K562 (cell line): ENCODE data around the gene ZNF787. TPM values are rescaled to one million over a fixed set of nuclear protein-coding genes. Genes with fewer than 3 reads are reported as not detected.

Experiments
- ARNT ChIP-seq, 2 experiments: fragments of 450-650 bp; IDR thresholded peaks; 2 replicates each; pipeline ENCODE4 v1.6.1; 2016; ENCODE audit warnings: mild to moderate bottlenecking in 1 of 2
- CBX5 ChIP-seq: IDR thresholded peaks from 2 replicates; pipeline ENCODE4 v1.6.1; 2014; ENCODE audit warnings: low read depth, borderline replicate concordance
- MCM2 ChIP-seq: fragments of 450-650 bp; IDR thresholded peaks from 2 replicates; pipeline ENCODE4 v1.6.1; 2017; ENCODE audit warnings: low read depth, mild to moderate bottlenecking
- MEF2A ChIP-seq: IDR thresholded peaks from 2 replicates; pipeline ENCODE4 v1.6.1; 2011; ENCODE audit warnings: low read depth, mild to moderate bottlenecking, low read length, moderate library complexity; ENCODE audit not compliant: control insufficient read depth
- NFXL1 ChIP-seq: fragments of 450-650 bp; formaldehyde crosslinking; IDR thresholded peaks from 2 replicates; pipeline ENCODE4 v1.4.0; 2021; ENCODE audit warnings: mild to moderate bottlenecking
- NR2C1 ChIP-seq, 2 experiments: fragments of 450-650 bp; IDR thresholded peaks; 2 replicates each; pipeline ENCODE4 v1.6.1; 2017; ENCODE audit warnings: mild to moderate bottlenecking in 2 of 2, antibody characterized with exemption in 1 of 2, inconsistent platforms in 1 of 2, missing compliant biosample characterization in 1 of 2, missing genetic modification characterization in 1 of 2
- RFX7 ChIP-seq: fragments of 250-450 bp; sonication (Bioruptor Pico); IDR thresholded peaks from 2 replicates; pipeline ENCODE4 v1.5.1; 2021; ENCODE audit warnings: mild to moderate bottlenecking
- SREBF1 ChIP-seq: fragments of 150-350 bp; IDR thresholded peaks from 2 replicates; pipeline ENCODE4 v1.6.1; 2014; ENCODE audit warnings: antibody characterized with exemption, low read depth, low read length, borderline replicate concordance
- VEZF1 ChIP-seq: fragments of 200-800 bp; sonication (Bioruptor generic); IDR thresholded peaks from 2 replicates; pipeline ENCODE4 v1.6.1; 2017; ENCODE audit warnings: missing genetic modification characterization, missing compliant biosample characterization
- ZNF134 ChIP-seq: fragments of 250-450 bp; sonication (Bioruptor Pico); conservative IDR thresholded peaks from 2 replicates; pipeline ENCODE4 v1.4.0; 2020
- ZNF583 ChIP-seq: fragments of 250-450 bp; sonication (Bioruptor Pico); IDR thresholded peaks from 2 replicates; pipeline ENCODE4 v1.4.0; 2020
- ZZZ3 ChIP-seq: fragments of 450-650 bp; IDR thresholded peaks from 2 replicates; pipeline ENCODE4 v1.6.1; 2016; ENCODE audit warnings: antibody characterized with exemption, mild to moderate bottlenecking, moderate library complexity
- polyA plus RNA-seq, 8 experiments: library from polyadenylated mRNA; depleted of rRNA in 4 of 8; stranded (reverse) in 5 of 8; unstranded in 3 of 8; fragments of >200 nt; fragmentation: Nextera tagmentation in 2 of 8; fragmentation: Illumina TruSeq in 1 of 8; extraction: Ambion mirVana in 2 of 8; extraction: Trizol in 1 of 8; gene quantifications; 2 replicates each; pipeline versions ENCODE4 v1.2.1 to v1.2.3, GENCODE V29; 2011 to 2014; ENCODE audit warnings: inconsistent platforms in 1 of 8, missing spikeins in 1 of 8
- total RNA-seq, 7 experiments: library from RNA; depleted of rRNA in 6 of 7; stranded (reverse); fragments of >200 nt in 6 of 7; fragmentation: Illumina TruSeq in 2 of 7; extraction: Trizol in 2 of 7; gene quantifications; 2 replicates each; pipeline versions ENCODE4 v1.2.1 to v1.2.3, GENCODE V29; 2011 to 2021; ENCODE audit warnings: low replicate concordance in 1 of 7
- TF ChIP-seq, protein P1 (sequence below): sonication (generic); formaldehyde crosslinking; IDR thresholded peaks from 2 replicates; pipeline ENCODE4 v1.8.0; 2022; ENCODE audit warnings: mild to moderate bottlenecking, missing genetic modification reagents, borderline replicate concordance
- TF ChIP-seq, protein P2 (sequence below): fragments of 450-650 bp; formaldehyde crosslinking; conservative IDR thresholded peaks from 2 replicates; pipeline ENCODE4 v1.4.0; 2022; ENCODE audit warnings: mild to moderate bottlenecking, missing genetic modification characterization
- TF ChIP-seq, protein P3 (sequence below), 3 experiments: fragments of 200-800 bp in 1 of 3; fragments of 250-450 bp in 1 of 3; fragments of 450-650 bp in 1 of 3; sonication (Bioruptor Pico) in 1 of 3; sonication (Bioruptor generic) in 1 of 3; formaldehyde crosslinking in 1 of 3; IDR thresholded peaks; 2 replicates each; pipeline versions ENCODE4 v1.6.1 to v1.8.0; 2016 to 2022; ENCODE audit warnings: mild to moderate bottlenecking in 2 of 3, missing genetic modification characterization in 2 of 3, missing compliant biosample characterization in 1 of 3, moderate library complexity in 1 of 3
- TF ChIP-seq, protein P4 (sequence below): fragments of 250-450 bp; sonication (Bioruptor Pico); IDR thresholded peaks from 2 replicates; pipeline ENCODE4 v1.4.0; 2020; ENCODE audit warnings: borderline replicate concordance

ZNF787 gene
- total and polyA plus RNA-seq, 9 of the 15 experiments (the other 6 are each of a cell fraction or from before 2014, with no cell fraction given) = 0.45 to 77.6 (median 7.3) TPM

GRCh38 chr19:56140583-56141416 is 19.7 kb upstream of the ZNF787 start, which contains the start of gene ZNF444 (continued):
- no peak for TF ChIP-seq CBX5
- no peak for TF ChIP-seq MEF2A
- peak; percentile 50; the same call in 1 of the 2 replicates for TF ChIP-seq ZNF134 (CRISPR knock-in tag)
- peak; percentile 86 for TF ChIP-seq VEZF1 (CRISPR knock-in tag)
- TF ChIP-seq, protein P1, sequence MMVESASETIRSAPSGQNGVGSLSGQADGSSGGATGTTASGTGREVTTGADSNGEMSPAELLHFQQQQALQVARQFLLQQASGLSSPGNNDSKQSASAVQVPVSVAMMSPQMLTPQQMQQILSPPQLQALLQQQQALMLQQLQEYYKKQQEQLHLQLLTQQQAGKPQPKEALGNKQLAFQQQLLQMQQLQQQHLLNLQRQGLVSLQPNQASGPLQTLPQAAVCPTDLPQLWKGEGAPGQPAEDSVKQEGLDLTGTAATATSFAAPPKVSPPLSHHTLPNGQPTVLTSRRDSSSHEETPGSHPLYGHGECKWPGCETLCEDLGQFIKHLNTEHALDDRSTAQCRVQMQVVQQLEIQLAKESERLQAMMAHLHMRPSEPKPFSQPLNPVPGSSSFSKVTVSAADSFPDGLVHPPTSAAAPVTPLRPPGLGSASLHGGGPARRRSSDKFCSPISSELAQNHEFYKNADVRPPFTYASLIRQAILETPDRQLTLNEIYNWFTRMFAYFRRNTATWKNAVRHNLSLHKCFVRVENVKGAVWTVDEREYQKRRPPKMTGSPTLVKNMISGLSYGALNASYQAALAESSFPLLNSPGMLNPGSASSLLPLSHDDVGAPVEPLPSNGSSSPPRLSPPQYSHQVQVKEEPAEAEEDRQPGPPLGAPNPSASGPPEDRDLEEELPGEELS = no peak
- peak in 1 of 2 experiments; percentile 99; a peak in 2 of 4 replicates for TF ChIP-seq ARNT (IDR thresholded peaks at IDR 0.05)
- TF ChIP-seq RFX7 = no peak
- TF ChIP-seq, protein P2, sequence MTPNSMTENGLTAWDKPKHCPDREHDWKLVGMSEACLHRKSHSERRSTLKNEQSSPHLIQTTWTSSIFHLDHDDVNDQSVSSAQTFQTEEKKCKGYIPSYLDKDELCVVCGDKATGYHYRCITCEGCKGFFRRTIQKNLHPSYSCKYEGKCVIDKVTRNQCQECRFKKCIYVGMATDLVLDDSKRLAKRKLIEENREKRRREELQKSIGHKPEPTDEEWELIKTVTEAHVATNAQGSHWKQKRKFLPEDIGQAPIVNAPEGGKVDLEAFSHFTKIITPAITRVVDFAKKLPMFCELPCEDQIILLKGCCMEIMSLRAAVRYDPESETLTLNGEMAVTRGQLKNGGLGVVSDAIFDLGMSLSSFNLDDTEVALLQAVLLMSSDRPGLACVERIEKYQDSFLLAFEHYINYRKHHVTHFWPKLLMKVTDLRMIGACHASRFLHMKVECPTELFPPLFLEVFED = no peak
- TF ChIP-seq MCM2 = no peak
- TF ChIP-seq, protein P3, sequence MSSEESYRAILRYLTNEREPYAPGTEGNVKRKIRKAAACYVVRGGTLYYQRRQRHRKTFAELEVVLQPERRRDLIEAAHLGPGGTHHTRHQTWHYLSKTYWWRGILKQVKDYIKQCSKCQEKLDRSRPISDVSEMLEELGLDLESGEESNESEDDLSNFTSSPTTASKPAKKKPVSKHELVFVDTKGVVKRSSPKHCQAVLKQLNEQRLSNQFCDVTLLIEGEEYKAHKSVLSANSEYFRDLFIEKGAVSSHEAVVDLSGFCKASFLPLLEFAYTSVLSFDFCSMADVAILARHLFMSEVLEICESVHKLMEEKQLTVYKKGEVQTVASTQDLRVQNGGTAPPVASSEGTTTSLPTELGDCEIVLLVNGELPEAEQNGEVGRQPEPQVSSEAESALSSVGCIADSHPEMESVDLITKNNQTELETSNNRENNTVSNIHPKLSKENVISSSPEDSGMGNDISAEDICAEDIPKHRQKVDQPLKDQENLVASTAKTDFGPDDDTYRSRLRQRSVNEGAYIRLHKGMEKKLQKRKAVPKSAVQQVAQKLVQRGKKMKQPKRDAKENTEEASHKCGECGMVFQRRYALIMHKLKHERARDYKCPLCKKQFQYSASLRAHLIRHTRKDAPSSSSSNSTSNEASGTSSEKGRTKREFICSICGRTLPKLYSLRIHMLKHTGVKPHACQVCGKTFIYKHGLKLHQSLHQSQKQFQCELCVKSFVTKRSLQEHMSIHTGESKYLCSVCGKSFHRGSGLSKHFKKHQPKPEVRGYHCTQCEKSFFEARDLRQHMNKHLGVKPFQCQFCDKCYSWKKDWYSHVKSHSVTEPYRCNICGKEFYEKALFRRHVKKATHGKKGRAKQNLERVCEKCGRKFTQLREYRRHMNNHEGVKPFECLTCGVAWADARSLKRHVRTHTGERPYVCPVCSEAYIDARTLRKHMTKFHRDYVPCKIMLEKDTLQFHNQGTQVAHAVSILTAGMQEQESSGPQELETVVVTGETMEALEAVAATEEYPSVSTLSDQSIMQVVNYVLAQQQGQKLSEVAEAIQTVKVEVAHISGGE (CRISPR knock-in tag; IDR thresholded peaks at IDR 0.05) = peak in 1 of 3 experiments; percentile 76; a peak in 2 of 6 replicates
- TF ChIP-seq NFXL1 (CRISPR knock-in tag) = no peak
- no peak for TF ChIP-seq ZZZ3
- peak; percentile 75; the same call in 1 of the 2 replicates for TF ChIP-seq SREBF1
- TF ChIP-seq NR2C1 (IDR thresholded peaks at IDR 0.05) = peak; percentile 78
- TF ChIP-seq NR2C1 (tag; IDR thresholded peaks at IDR 0.05) = peak; percentile 92
- TF ChIP-seq, protein P4, sequence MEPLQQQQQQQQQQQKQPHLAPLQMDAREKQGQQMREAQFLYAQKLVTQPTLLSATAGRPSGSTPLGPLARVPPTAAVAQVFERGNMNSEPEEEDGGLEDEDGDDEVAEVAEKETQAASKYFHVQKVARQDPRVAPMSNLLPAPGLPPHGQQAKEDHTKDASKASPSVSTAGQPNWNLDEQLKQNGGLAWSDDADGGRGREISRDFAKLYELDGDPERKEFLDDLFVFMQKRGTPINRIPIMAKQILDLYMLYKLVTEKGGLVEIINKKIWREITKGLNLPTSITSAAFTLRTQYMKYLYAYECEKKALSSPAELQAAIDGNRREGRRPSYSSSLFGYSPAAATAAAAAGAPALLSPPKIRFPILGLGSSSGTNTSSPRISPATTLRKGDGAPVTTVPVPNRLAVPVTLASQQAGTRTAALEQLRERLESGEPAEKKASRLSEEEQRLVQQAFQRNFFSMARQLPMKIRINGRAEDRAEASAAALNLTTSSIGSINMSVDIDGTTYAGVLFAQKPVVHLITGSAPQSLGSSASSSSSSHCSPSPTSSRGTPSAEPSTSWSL (CRISPR knock-in tag) = no peak
- peak; percentile 78; the same call in 1 of the 2 replicates for TF ChIP-seq ZNF583 (CRISPR knock-in tag)
